GM10248 (cell line): Measurements from ENCODE around the gene COPZ2.
"Not testable (repeated sequence)": the region's sequence is repeated elsewhere in the genome, so short reads cannot be mapped to it uniquely, and the experiment has no call there.

Source experiments
- CTCF ChIA-PET: fragments of 300-600 bp; sonication (Branson Sonifier 250); formaldehyde crosslinking; extraction: SDS; loops from one replicate; lab custom pipeline; 2021; ENCODE audit warnings: antibody characterized with exemption; lab: Yijun Ruan, JAX
- POLR2A ChIA-PET: fragments of 350-650 bp; sonication (Branson Sonifier 250); formaldehyde crosslinking; extraction: SDS; loops from one replicate; lab custom pipeline; 2020; ENCODE audit warnings: antibody characterized with exemption; lab: Yijun Ruan, JAX
- DNase-seq: peaks from one replicate; pipeline ENCODE4 v3.0.0; 2012; ENCODE audit errors: extremely low spot score
- CTCF ChIP-seq: IDR thresholded peaks from 2 replicates; pipeline ENCODE4 v1.5.1; 2012; ENCODE audit warnings: mild to moderate bottlenecking, low read depth; ENCODE audit errors: extremely low read depth, missing control alignments, control extremely low read depth

The COPZ2 gene, protein sequence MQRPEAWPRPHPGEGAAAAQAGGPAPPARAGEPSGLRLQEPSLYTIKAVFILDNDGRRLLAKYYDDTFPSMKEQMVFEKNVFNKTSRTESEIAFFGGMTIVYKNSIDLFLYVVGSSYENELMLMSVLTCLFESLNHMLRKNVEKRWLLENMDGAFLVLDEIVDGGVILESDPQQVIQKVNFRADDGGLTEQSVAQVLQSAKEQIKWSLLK

GRCh38 chr17:48037036-48037837 is at the start of gene COPZ2:
TSS of gene COPZ2 (minus strand) at chr17:48037797. CDS start at chr17:48037777, 20 bp downstream.
- POLR2A ChIA-PET, result interaction anchor here (0.5 to 0.6 kb wide), 2 partner anchors 40 to 1157 kb away, joined by 3 to 9 read pairs; no protein-coding TSS in a partner anchor
- DNase-seq, result peak; percentile 63
- CTCF ChIA-PET, result interaction anchor here (0.7 to 4.0 kb wide), 18 partner anchors 8 to 586 kb away, joined by 3 to 54 read pairs (median 5); partner anchors contain the start of gene NFE2L1
- peak; percentile 73 for TF ChIP-seq CTCF

GRCh38 chr17:48084932-48085331 is 47.3 kb upstream of the COPZ2 start:
- POLR2A ChIA-PET, result interaction anchor here (0.6 kb wide), 2 partner anchors 28 to 493 kb away, joined by 3 to 4 read pairs; no protein-coding TSS in a partner anchor
- CTCF ChIA-PET, result interaction anchor here (1.1 to 6.5 kb wide), 6 partner anchors 9 to 58 kb away, joined by 3 to 60 read pairs (median 11); no protein-coding TSS in a partner anchor
- no peak for DNase-seq
- no peak for TF ChIP-seq CTCF

DNA sequence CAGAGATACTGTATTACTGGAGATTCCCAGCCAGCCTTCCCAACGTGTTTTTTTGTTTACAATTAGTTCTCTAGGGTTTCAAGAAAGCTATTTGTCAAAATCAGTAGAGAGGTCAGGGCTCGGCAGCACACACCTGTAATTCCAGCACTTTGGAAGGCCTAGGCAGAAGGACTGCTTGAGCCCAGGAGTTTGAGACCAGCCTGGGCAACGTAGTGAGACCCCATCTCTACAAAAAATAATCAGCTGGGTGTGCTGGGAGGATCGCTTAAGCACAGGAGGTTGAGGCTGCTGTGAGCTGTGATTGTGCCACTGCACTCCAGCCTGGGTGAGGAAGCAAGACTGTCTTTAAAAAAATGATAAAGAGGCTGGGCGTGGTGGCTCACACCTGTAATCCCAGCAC is 44.3 kb upstream of the COPZ2 start:
- DNase-seq, result no peak
- TF ChIP-seq CTCF, result no peak
- POLR2A ChIA-PET, result interaction anchor here (0.6 kb wide), 1 partner anchor 20 kb away, joined by 4 read pairs; no protein-coding TSS in a partner anchor
- CTCF ChIA-PET, result interaction anchor here (0.9 to 13.5 kb wide), 11 partner anchors 9 to 511 kb away, joined by 3 to 214 read pairs (median 27); partner anchors contain the start of genes HOXB5 and SNX11

- not testable (repeated sequence) for DNase-seq
- ChIA-PET CTCF (interaction anchor here (0.9 to 13.5 kb wide), 5 partner anchors 13 to 53 kb away, joined by 3 to 214 read pairs (median 6); no protein-coding TSS in a partner anchor), POLR2A (interaction anchor here (0.7 kb wide), 2 partner anchors 24 to 40 kb away, joined by 3 read pairs; no protein-coding TSS in a partner anchor)
Observed at GRCh38 chr17:48077152-48077551, 39.6 kb upstream of the COPZ2 start.

DNA sequence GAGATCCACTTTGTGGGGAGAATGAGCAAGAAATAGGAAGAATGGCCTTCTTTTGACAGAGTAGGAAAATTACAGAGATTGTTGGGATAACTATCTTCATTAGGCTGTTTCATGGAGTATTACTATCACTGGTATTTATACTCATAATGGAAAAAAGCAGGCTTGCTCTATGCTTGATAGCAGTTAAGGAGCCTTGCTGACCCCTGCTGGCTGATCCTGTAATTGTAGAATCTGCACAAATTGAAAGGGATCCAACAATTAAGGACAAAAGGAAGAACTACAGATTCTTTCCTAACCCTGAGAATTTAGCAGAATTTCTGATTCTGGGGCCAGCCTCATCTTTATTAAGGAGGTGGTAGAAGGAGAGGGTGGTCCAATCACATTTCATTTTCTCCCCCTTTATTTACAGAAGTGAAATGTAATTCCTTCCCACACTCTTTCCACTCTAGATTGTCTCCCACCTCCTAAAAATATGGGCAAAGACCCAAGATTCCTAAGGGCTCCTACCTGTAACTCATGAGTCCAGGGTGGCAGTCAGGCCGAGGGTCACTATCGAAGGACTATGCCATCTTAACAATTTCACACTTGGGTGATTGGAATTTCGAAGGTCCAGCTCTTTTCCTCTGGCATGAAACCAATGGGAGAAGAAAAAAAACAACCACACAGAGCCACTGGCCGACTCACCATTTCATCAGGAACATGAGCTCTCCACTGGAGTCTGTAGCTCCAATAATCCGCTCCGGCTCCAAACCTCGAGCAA is 36.9 kb upstream of the COPZ2 start:
- CTCF ChIA-PET, result interaction anchor here (0.7 to 13.5 kb wide), 30 partner anchors 9 to 549 kb away, joined by 3 to 214 read pairs (median 6); partner anchors contain the start of genes HOXB3, HOXB5 and NFE2L1
- peak; percentile 64 for DNase-seq
- TF ChIP-seq CTCF, result peak; percentile 81
- POLR2A ChIA-PET, result interaction anchor here (0.6 kb wide), 1 partner anchor 10 kb away, joined by 3 read pairs; no protein-coding TSS in a partner anchor

- DNase-seq, POLR2A ChIA-PET: not testable (repeated sequence)
- CTCF ChIA-PET, result interaction anchor here (0.8 to 13.5 kb wide), 18 partner anchors 8 to 520 kb away, joined by 3 to 214 read pairs (median 4); partner anchors contain the start of genes HOXB3 and HOXB5
Observed at GRCh38 chr17:48073566-48074094, 36.0 kb upstream of the COPZ2 start.

- POLR2A ChIA-PET, DNase-seq: not testable (repeated sequence)
- CTCF ChIA-PET, result interaction anchor here (0.8 to 13.5 kb wide), 12 partner anchors 9 to 521 kb away, joined by 3 to 214 read pairs (median 4); partner anchors contain the start of gene HOXB5
Observed at GRCh38 chr17:48072811-48073210, 35.2 kb upstream of the COPZ2 start.
